ENCODE data around the gene RAB31.

The RAB31 gene

GRCh38 chr18:9860682-9861081 lies 152.6 kb downstream of the RAB31 start:
- no peak for DNase-seq (ENCODE audit: low spot score)

- no peak for DNase-seq (ENCODE audit: low spot score)
Measured at GRCh38 chr18:9861157-9861556, 153.1 kb downstream of the RAB31 start.

GRCh38 chr18:9861933-9862332 lies 153.8 kb downstream of the RAB31 start:
- DNase-seq (ENCODE audit: low spot score), result no peak

- peak; percentile 40 for DNase-seq (ENCODE audit: low spot score)
Measured at GRCh38 chr18:9862686-9863085, 154.6 kb downstream of the RAB31 start.

- DNase-seq (ENCODE audit: low spot score), result no peak
Measured at GRCh38 chr18:9863282-9863681, 155.2 kb downstream of the RAB31 start.

GRCh38 chr18:9865764-9866490 lies 157.8 kb downstream of the RAB31 start:
- no peak for DNase-seq (ENCODE audit: low spot score)

- DNase-seq (ENCODE audit: low spot score), result no peak
Measured at GRCh38 chr18:9866627-9867026, 158.5 kb downstream of the RAB31 start.

GRCh38 chr18:9867071-9867594 lies 159.0 kb downstream of the RAB31 start:
- DNase-seq (ENCODE audit: low spot score), result no peak

GRCh38 chr18:9868857-9869714 lies 161.0 kb downstream of the RAB31 start:
- peak; percentile 91 for DNase-seq (ENCODE audit: low spot score)

- DNase-seq (ENCODE audit: low spot score), result peak; percentile 84
Measured at GRCh38 chr18:9869715-9870430, 161.8 kb downstream of the RAB31 start.

- peak; percentile 18 for DNase-seq (ENCODE audit: low spot score)
Measured at GRCh38 chr18:9870431-9871008, 162.4 kb downstream of the RAB31 start.

- no peak for DNase-seq (ENCODE audit: low spot score)
Measured at GRCh38 chr18:9871244-9871746, 163.2 kb downstream of the RAB31 start.

- no peak for DNase-seq (ENCODE audit: low spot score)
Measured at GRCh38 chr18:9872823-9873222, 164.7 kb downstream of the RAB31 start.

- no peak for DNase-seq (ENCODE audit: low spot score)
Measured at GRCh38 chr18:9874728-9875127, 166.6 kb downstream of the RAB31 start.

GRCh38 chr18:9876212-9876866 lies 168.2 kb downstream of the RAB31 start:
- no peak for DNase-seq (ENCODE audit: low spot score)

- peak; percentile 57 for DNase-seq (ENCODE audit: low spot score)
Measured at GRCh38 chr18:9876867-9877654, 169.0 kb downstream of the RAB31 start.

GRCh38 chr18:9877655-9878014 lies 169.5 kb downstream of the RAB31 start:
- no peak for DNase-seq (ENCODE audit: low spot score)

- no peak for DNase-seq (ENCODE audit: low spot score)
Measured at GRCh38 chr18:9878095-9878494, 170.0 kb downstream of the RAB31 start.

GRCh38 chr18:9878783-9879242 lies 170.7 kb downstream of the RAB31 start:
- no peak for DNase-seq (ENCODE audit: low spot score)

- no peak for DNase-seq (ENCODE audit: low spot score)
Measured at GRCh38 chr18:9884090-9884489, 176.0 kb downstream of the RAB31 start.

All from SK-N-DZ (cell line).